Naive B cell (primary cell): ENCODE measurements around the gene AGXT. TPM values are rescaled to one million over a fixed set of nuclear protein-coding genes. Genes with fewer than 3 reads are reported as not detected.
"Not testable (repeated sequence)": the region's sequence is repeated elsewhere in the genome, so short reads cannot be mapped to it uniquely, and the experiment has no call there.

Source experiments
- ATAC-seq, 2 donors: fragments of 150-1000 bp; cut with Tn5 transposase; 2 replicates each; pipeline ENCODE4 v1.10.0; 2021; ENCODE audit warnings: low read depth in 2 of 2, mild to moderate bottlenecking in 2 of 2, moderate library complexity in 2 of 2
- DNase-seq: peaks from one replicate; pipeline ENCODE4 v3.0.0; 2022
- H3K27ac Mint-ChIP-seq, 6 donors: one replicate each; pipeline ENCODE4 v1.8.0; 2020 to 2022; ENCODE audit warnings: mild to moderate bottlenecking in 6 of 6, mixed read lengths in 6 of 6, moderate library complexity in 5 of 6, inconsistent platforms in 2 of 6
- H3K27me3 Mint-ChIP-seq, 3 donors: one replicate each; pipeline ENCODE4 v1.8.0; 2021 to 2022; ENCODE audit warnings: mixed read lengths in 3 of 3, mild to moderate bottlenecking in 1 of 3
- H3K36me3 Mint-ChIP-seq, 2 donors: one replicate each; pipeline ENCODE4 v1.8.0; 2020 to 2022; ENCODE audit warnings: mixed read lengths in 2 of 2, inconsistent platforms in 1 of 2, mild to moderate bottlenecking in 1 of 2
- H3K4me1 Mint-ChIP-seq, 3 donors: one replicate each; pipeline ENCODE4 v1.8.0; 2020 to 2022; ENCODE audit warnings: mixed read lengths in 3 of 3, inconsistent platforms in 1 of 3, mild to moderate bottlenecking in 1 of 3, moderate library complexity in 1 of 3
- H3K4me3 Mint-ChIP-seq, 8 donors: one replicate each; pipeline ENCODE4 v1.8.0; 2020 to 2022; ENCODE audit warnings: mild to moderate bottlenecking in 8 of 8, mixed read lengths in 8 of 8, moderate library complexity in 8 of 8, inconsistent platforms in 2 of 8
- H3K9me3 Mint-ChIP-seq, 7 donors: one replicate each; pipeline ENCODE4 v1.8.0; 2020 to 2022; ENCODE audit warnings: mixed read lengths in 7 of 7, mild to moderate bottlenecking in 5 of 7, inconsistent platforms in 2 of 7, moderate library complexity in 1 of 7
- polyA plus RNA-seq, 6 donors: library from polyadenylated mRNA; unstranded; fragments of 300-500 nt; fragmentation: Illumina TruSeq; gene quantifications; one replicate each; pipeline ENCODE4 v1.2.3, GENCODE V29; 2021; ENCODE audit warnings: low read depth in 6 of 6

AGXT gene
- polyA plus RNA-seq, 6 donors from 2014 or later = not detected

GRCh38 chr2:240832921-240833494 is 35.6 kb upstream of the AGXT start:
- peaks cover 0 to 4% (median 3%) of the 10 kb centered on the region in 3 donors for H3K4me1 Mint-ChIP-seq
- no peak for ATAC-seq
- peaks cover 0 to 3% (median 0%) of the 10 kb centered on the region in 7 donors for H3K9me3 Mint-ChIP-seq
- no peak for DNase-seq
- H3K36me3 Mint-ChIP-seq = no peaks in the 10 kb centered on the region
- H3K4me3 Mint-ChIP-seq = no peak overlapping the region
- H3K27ac Mint-ChIP-seq = peak overlapping the region in 5 of 6 donors; percentile 42 to 86 (median 54)
- peaks cover 18 to 35% (median 18%) of the 10 kb centered on the region in 3 donors for H3K27me3 Mint-ChIP-seq

- Mint-ChIP-seq H3K36me3 (no peaks in the 10 kb centered on the region), H3K4me3 (no peak overlapping the region), H3K4me1 (peaks cover 0 to 4% (median 3%) of the 10 kb centered on the region in 3 donors), H3K27ac (no peak overlapping the region), H3K27me3 (peaks cover 11 to 36% (median 17%) of the 10 kb centered on the region in 3 donors), H3K9me3 (peaks cover 0 to 3% (median 0%) of the 10 kb centered on the region in 7 donors)
- no peak for ATAC-seq
- DNase-seq = no peak
Observed at GRCh38 chr2:240833724-240834285, 34.8 kb upstream of the AGXT start.

GRCh38 chr2:240834377-240834975 is 34.1 kb upstream of the AGXT start:
- no peak for DNase-seq
- H3K27me3 Mint-ChIP-seq = peaks cover 11 to 35% (median 14%) of the 10 kb centered on the region in 3 donors

GRCh38 chr2:240835528-240835927 is 33.1 kb upstream of the AGXT start:
- no peak for DNase-seq
- Mint-ChIP-seq H3K27ac (no peak overlapping the region), H3K27me3 (peaks cover 14 to 37% (median 19%) of the 10 kb centered on the region in 3 donors), H3K36me3 (no peaks in the 10 kb centered on the region), H3K9me3 (no peaks in the 10 kb centered on the region), H3K4me3 (no peak overlapping the region), H3K4me1 (peaks cover 0 to 4% (median 3%) of the 10 kb centered on the region in 3 donors)
- no peak for ATAC-seq

More at GRCh38 chr2:240834377-240834975, 34.1 kb upstream of the AGXT start:
- H3K4me1 Mint-ChIP-seq = peaks cover 0 to 4% (median 3%) of the 10 kb centered on the region in 3 donors
- H3K4me3 Mint-ChIP-seq = peak overlapping the region in 1 of 8 donors; percentile 64
- no peak for ATAC-seq
- H3K9me3 Mint-ChIP-seq = peaks cover 0 to 3% (median 0%) of the 10 kb centered on the region in 7 donors
- no peaks in the 10 kb centered on the region for H3K36me3 Mint-ChIP-seq
- no peak overlapping the region for H3K27ac Mint-ChIP-seq

- no peak overlapping the region for H3K27ac Mint-ChIP-seq
- H3K4me3 Mint-ChIP-seq = no peak overlapping the region
- H3K27me3 Mint-ChIP-seq = peaks cover 14 to 43% (median 20%) of the 10 kb centered on the region in 3 donors
- no peaks in the 10 kb centered on the region for H3K36me3 Mint-ChIP-seq
- ATAC-seq = no peak
- no peaks in the 10 kb centered on the region for H3K9me3 Mint-ChIP-seq
- no peak for DNase-seq
- H3K4me1 Mint-ChIP-seq = peaks cover 0 to under 1% (median under 1%) of the 10 kb centered on the region in 3 donors
Observed at GRCh38 chr2:240836781-240837467, 31.7 kb upstream of the AGXT start.

GRCh38 chr2:240837621-240838020 is 31.0 kb upstream of the AGXT start:
- no peak for DNase-seq
- no peak overlapping the region for H3K4me3 Mint-ChIP-seq
- no peak overlapping the region for H3K27ac Mint-ChIP-seq
- ATAC-seq = no peak
- H3K4me1 Mint-ChIP-seq = no peaks in the 10 kb centered on the region
- H3K27me3 Mint-ChIP-seq = peaks cover 14 to 49% (median 26%) of the 10 kb centered on the region in 3 donors
- H3K9me3 Mint-ChIP-seq = no peaks in the 10 kb centered on the region
- no peaks in the 10 kb centered on the region for H3K36me3 Mint-ChIP-seq

- Mint-ChIP-seq H3K27me3 (peaks cover 18 to 55% (median 39%) of the 10 kb centered on the region in 3 donors), H3K9me3 (no peaks in the 10 kb centered on the region), H3K4me1 (no peaks in the 10 kb centered on the region), H3K4me3 (no peak overlapping the region), H3K36me3 (no peaks in the 10 kb centered on the region), H3K27ac (no peak overlapping the region)
- DNase-seq = no peak
- no peak for ATAC-seq
Observed at GRCh38 chr2:240839152-240840143, 29.2 kb upstream of the AGXT start.

- DNase-seq (no peak), ATAC-seq (no peak)
- Mint-ChIP-seq H3K4me1 (no peaks in the 10 kb centered on the region), H3K36me3 (no peaks in the 10 kb centered on the region), H3K27me3 (peaks cover 18 to 51% (median 45%) of the 10 kb centered on the region in 3 donors), H3K9me3 (peaks cover 0 to 8% (median 2%) of the 10 kb centered on the region in 7 donors), H3K27ac (no peak overlapping the region), H3K4me3 (no peak overlapping the region)
Observed at GRCh38 chr2:240840435-240841060, 28.1 kb upstream of the AGXT start.

GRCh38 chr2:240846309-240846708 is 22.3 kb upstream of the AGXT start:
- DNase-seq, H3K36me3 Mint-ChIP-seq, H3K4me1 Mint-ChIP-seq, ATAC-seq, H3K4me3 Mint-ChIP-seq: not testable (repeated sequence)
- H3K27me3 Mint-ChIP-seq = peaks cover 8 to 47% (median 32%) of the 10 kb centered on the region in 3 donors
- H3K9me3 Mint-ChIP-seq = peaks cover 0 to 10% (median 4%) of the 10 kb centered on the region in 7 donors
- H3K27ac Mint-ChIP-seq = peak overlapping the region in 1 of 6 donors; percentile 21

GRCh38 chr2:240846873-240847595 is 21.6 kb upstream of the AGXT start:
- Mint-ChIP-seq H3K4me1 (peaks cover 0 to 3% (median 0%) of the 10 kb centered on the region in 3 donors), H3K9me3 (peaks cover 0 to 10% (median 4%) of the 10 kb centered on the region in 7 donors), H3K27ac (no peak overlapping the region), H3K27me3 (peaks cover 8 to 48% (median 34%) of the 10 kb centered on the region in 3 donors), H3K4me3 (no peak overlapping the region), H3K36me3 (no peaks in the 10 kb centered on the region)
- ATAC-seq (no peak), DNase-seq (no peak)

- no peaks in the 10 kb centered on the region for H3K36me3 Mint-ChIP-seq
- no peak for ATAC-seq
- peak overlapping the region in 1 of 6 donors; percentile 16 for H3K27ac Mint-ChIP-seq
- H3K27me3 Mint-ChIP-seq = peaks cover 8 to 47% (median 35%) of the 10 kb centered on the region in 3 donors
- peak overlapping the region in 1 of 8 donors; percentile 49 for H3K4me3 Mint-ChIP-seq
- peaks cover 0 to 3% (median 0%) of the 10 kb centered on the region in 3 donors for H3K4me1 Mint-ChIP-seq
- H3K9me3 Mint-ChIP-seq = peaks cover 0 to 10% (median 4%) of the 10 kb centered on the region in 7 donors
- no peak for DNase-seq
Observed at GRCh38 chr2:240847817-240848216, 20.8 kb upstream of the AGXT start.
